GM21723 (cell line): ENCODE data around the gene GAK.
"Not testable (repeated sequence)": the region's sequence is repeated elsewhere in the genome, so short reads cannot be mapped to it uniquely, and the experiment has no call there.

ENCODE experiments used
- ATAC-seq: cut with Tn5 transposase; IDR thresholded peaks from one replicate; pipeline ENCODE4 v1.9.1; 2021; ENCODE audit warnings: mild to moderate bottlenecking, moderate library complexity; ENCODE audit not compliant: unreplicated experiment

The GAK gene

DNA sequence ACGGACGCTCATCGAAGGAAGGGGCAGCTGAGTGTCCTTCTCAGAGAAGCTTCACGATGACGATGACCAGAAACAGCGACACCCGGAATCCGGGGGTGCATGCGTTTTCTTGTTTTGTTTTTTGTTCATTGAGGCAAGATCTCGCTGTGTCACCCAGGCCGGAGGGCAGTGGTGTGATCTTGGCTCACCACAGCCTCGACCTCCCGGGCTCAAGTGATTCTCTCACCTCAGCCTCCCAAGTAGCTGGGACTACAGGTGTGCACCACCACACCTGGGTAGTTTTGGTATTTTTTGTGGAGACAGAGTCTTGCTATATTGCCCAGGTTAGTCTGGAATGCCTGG lies 21.4 kb upstream of the GAK start:
- no peak for ATAC-seq

DNA sequence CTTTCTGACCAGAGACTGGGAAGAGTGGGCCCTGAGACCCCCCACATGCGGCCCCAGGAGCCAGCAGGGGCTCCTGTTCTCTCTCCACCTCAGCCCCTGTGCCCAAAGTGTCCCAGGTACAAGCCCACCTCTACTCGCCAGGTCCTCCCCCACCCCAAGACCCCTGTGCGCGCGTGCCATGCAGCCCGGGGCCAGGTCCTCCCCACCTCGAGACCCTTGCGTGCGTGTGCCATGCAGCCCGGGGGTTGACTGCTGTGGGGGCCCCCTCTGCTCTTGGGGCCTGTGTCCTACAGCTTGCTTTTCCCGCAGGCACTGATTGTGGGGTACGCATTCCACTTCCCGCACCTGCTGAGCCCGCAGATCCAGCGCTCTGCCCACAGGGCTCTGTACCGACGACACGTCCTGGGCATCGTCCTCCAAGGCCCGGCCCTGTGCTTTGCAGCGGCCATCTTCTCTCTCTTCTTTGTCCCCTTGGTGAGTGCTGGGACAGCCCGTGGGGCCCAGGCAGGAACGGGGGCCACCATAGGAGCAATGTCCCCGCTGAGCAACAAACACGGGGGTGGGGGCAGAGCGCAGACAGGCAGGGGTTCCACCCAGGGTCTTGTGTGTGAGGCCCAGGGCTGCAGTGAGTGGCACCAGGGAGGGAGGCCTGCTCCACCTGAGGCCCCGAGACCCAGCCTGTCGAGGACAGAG lies 20.9 kb upstream of the GAK start:
- no peak for ATAC-seq

DNA sequence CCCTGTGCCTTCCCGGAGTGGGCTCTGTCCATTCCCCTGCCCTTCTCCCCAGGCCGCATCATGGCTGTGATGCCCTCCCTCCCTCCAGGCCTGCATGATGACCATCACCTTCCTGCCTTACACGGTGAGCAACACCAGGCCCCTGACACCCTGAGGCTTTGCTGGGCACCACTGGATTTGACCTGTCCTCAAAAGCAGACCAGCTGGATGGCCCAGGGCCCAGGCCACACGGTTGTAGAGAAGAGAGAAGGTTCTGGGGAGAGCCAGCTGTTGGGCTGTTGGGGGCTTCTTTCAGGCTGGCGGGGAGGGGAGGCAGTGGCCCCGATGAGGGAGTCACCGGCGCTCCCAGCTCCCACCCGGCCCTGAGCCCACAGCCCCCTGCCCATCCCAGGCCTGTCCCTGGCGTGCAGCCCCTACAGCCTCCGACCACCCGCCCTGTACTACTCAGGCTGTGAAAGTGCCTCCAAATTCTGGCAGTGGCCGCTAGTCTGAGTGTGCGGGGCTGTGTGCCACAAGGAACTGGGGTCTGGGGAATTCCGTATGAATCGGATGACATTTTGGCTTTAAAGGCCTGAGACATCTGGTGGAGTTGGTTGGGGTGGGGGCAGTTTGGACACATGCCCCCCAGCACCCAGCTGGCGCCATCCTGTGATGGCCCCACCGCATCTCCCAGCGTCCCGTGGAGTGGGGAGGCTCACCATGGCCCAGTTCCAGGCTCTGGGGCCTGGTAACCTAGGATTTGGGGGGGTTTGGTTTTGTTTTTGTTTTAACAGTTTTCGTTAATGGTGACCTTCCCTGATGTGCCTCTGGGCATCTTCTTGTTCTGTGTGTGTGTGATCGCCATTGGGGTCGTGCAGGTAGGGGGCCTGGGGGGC lies 19.7 kb upstream of the GAK start:
- ATAC-seq: no peak

DNA sequence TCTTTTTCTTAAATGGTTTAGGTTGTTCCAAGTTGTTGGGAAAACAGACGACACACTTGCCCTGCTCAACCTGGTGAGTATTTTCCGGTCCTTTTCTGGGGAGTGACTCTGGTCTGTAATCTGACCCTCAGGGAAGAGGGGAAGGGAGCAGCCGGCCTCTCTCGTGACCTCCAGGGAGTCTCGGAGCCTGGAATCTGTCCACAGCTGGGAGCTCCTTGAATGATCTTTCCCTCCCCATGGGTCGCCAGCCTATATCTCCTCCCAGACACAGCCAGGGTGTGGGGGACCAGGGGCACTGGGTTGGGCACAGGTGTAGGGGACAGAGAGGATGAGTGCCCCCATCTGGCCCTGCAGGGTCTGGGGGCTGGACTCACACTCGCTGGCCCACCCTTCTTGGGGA lies 19.1 kb upstream of the GAK start:
- no peak for ATAC-seq

DNA sequence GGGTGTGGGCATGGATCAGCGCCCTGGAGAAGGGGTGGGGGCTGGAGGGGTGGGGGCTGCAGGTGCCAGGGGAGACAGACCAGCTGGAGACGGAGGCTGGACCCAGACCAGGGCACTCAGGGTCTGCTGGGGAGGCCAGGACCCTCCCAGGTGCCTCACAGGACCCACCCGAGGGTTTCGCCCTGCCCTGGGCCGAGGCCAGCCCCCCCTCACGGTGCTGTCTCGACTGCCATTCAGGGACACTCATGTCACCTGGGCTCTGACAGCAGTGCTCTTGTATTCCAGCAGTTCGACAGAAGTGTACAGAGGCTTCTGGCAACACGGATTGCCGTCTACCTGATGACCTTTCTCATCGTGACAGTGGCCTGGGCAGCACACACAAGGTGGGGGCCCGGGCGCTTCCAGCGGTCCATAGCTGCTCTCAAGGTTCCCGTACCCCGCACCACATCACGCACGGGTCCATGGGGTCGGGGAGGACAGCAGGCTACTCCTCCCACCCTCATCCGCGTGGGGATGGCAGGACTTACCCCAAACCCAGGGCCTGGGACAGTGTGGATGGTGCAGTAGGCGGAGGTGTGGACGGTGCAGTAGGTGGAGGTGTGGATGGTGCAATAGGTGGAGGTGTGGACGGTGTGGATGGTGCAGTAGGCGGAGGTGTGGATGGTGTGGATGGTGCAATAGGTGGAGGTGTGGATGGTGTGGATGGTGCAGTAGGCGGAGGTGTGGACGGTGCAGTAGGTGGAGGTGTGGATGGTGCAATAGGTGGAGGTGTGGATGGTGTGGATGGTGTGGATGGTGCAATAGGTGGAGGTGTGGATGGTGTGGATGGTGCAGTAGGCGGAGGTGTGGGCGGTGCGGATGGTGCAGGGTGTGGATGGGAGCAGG lies 18.3 kb upstream of the GAK start:
- no peak for ATAC-seq

DNA sequence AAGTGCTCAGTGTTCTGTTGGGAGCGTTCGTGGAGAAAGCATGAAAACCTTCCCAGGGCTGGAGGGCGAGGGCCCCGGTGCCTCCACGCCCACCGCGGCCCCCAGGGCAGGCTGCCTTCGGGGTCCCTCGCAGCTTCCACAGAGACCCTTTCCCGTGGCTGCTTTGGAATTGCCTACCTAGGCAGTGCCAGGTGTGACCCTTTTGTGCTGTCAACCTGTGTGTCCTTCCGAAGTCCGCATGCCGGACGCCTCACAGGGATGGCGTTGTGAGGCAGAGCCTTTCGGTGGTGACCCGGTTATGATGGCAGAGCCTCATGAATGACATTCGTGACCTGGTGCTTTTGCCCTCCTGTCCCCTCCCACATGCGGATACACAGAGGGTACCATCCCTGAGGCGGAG lies 17.5 kb upstream of the GAK start:
- ATAC-seq: no peak

DNA sequence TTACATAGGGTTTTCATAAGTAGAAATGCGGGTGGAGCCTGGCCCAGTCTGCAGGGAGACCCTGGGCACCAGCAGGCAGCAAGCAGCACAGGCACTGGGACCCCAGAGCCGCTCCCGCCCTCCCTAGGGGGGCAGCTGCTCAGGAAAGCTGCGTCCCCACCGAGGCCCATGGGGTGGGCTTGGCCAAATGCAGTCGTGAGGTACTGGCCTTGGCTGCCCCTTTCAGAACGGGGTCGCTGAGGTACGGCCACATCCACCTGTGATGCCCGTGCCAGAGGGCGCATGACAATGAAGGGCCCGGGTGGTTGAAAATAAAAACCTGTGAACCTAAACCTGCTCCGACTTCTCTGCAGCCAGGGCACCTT lies 16.8 kb upstream of the GAK start:
- no peak for ATAC-seq

DNA sequence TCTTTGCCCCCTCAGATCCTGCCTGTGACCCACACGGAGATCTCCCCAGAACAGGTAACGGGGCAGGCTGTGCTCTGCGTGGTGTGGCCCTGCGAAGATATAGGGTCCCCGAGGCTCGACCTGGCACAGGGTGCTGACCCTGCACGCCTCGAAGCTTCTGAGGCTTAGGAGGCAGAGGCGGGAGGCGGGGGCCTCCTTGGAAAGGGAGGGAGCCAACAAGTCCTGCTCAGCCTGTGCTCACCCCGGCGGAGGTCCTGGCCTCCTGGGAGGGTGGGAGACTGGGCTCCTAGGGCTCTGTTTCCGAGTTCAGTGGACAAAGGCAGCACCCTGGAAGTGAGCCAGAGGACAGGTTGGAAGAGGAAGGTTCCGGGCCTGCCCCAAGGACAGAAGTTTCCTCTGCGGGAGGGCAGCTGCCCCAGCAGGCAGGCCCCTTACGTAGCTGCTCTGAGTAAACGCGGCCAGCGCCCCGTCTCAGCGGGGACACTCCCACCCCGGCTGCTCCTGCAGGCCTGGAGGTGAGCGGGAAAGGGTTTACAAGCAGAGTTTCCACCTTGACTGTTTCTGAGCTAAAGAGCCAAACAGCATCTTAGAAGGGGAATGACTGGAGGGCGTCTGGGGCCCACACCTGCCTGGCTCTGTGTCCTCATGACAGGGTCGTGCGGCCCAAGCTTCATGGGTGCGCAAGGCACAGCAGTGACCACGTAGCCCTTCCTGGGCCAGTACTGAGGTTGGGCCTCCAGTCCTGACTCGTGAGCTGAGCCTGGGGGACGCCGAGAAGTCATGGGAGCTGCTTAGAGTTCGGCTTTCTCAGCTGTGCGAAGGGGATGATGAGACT lies 16.2 kb upstream of the GAK start:
- ATAC-seq: no peak

DNA sequence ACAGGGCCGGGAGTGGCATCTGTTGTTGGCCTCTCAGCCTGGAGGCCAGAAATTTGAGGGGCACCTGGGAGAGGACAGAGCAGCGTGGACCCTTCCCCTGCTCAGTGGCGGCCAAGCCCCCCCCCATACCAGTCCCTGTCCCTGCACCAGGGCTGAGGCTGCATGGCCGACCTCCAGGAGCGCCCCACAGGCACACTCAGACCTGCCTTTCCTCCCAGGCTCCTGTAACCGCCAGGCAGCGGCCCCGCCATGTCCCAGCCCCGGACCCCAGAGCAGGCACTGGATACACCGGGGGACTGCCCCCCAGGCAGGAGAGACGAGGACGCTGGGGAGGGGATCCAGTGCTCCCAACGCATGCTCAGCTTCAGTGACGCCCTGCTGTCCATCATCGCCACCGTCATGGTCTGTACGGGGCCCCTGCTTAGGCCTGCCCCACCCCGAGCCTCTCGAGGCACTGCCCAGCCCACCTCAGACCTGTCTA lies 15.4 kb upstream of the GAK start:
- ATAC-seq: no peak

DNA sequence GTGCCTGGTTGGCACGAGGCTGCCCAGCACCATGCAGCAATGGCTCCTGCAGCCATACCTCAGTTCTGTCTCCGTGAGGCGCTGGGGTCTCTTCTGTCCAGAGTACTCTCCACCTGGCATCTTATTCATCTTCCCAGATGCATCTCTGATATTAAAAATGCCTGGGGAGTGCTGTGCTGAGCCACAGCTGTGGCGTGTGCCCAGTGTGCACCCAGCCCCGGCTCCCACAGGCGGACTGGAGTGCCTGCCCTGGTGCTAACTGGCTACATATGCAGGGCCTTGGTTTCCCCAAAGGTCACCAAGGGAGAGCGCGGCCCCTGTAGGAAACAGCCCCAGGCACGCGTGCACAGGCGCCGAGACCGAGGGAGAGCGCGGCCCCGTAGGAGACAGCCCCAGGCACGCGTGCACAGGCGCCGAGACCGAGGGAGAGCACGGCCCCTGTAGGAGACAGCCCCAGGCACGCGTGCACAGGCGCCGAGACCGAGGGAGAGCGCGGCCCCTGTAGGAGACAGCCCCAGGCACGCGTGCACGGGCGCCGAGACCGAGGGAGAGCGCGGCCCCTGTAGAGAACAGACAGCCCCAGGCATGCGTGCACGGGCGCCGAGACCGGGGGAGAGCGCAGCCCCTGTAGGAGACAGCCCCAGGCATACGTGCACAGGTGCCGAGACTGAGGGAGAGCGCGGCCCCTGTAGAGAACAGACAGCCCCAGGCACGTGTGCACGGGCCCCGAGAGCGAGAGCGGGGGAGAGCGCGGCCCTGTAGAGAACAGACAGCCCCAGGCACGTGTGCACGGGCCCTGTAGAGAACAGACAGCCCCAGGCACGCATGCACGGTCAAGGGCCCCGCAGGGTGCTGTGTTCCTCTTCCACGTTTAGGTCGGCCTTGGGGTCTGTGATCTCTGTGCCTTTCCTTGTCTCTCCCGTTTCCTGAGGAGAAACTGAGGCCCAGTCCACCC lies 14.7 kb upstream of the GAK start:
- no peak for ATAC-seq

DNA sequence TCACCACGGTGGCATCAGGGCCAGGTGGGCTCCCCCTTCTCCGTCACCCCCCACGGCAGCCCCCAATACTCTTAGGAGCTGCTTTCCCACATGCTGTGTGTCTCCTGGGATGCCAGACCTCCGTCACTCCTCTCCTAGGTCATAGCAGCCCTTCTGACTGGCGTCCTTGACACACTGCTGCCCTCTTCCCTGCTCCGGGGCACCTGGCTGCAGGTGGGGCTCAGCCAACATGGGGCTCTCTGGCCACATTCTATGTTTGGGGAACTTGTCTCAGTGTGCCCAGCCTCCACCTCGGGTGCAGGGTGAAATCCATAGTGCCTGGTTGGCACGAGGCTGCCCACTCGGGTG lies 14.0 kb upstream of the GAK start:
- no peak for ATAC-seq

DNA sequence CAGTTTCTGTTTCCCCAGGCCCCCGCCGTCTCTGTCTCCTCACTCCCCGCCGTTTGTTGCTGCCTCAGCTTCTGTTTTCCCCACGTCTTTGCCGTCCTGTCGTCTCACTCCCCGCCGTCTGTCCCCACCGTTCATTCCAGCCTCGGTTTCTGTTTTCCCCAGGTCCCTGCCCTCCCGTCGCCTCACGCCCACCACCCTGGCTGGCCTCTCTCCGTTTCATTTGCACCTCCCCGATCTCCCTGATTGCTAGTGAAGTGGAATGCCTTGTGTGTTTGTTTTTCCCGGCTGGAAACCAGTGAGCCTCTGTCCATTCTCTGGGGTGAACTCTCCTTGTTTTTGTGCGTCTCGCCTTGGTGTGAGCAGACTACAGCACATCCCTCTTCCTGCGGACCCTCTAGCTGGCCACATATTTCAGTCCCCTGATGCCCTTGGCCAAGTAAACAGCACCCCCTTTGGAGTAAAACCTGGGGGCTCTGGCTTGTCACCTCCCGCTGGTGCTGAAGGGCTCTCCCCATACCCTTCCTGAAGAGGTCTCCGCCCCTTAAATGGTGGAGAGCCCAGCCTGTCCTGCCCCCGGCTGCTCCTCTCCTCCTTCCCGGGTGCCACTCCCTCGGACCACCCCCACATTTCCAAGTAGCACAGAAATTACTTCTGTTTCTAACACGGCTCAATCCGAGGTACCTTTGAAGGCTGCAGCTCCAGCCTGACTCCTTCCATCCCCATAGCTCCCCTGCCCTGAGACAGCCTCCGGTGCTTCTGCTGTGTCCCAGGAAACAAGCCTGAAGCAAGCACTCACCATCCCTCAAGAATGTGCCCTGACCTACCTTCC lies 13.4 kb upstream of the GAK start:
- ATAC-seq: no peak

DNA sequence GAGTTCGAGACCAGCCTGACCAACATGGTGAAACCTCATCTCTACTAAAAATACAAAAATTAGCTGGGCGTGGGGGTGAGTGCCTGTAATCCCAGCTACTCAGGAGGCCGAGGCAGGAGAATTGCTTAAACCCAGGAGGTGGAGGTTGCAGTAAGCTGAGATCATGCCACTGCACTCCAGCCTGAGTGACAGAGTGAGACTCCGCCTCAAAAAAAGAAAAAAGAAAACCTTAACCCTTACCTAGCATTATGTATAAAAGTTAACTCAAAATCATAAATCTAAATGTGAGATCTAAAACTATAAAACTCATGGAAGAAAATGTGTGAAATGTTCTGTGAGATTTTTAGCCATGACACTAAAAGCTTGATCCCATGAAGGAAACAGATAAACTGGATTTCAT lies 7.4 kb upstream of the GAK start:
- not testable (repeated sequence) for ATAC-seq

DNA sequence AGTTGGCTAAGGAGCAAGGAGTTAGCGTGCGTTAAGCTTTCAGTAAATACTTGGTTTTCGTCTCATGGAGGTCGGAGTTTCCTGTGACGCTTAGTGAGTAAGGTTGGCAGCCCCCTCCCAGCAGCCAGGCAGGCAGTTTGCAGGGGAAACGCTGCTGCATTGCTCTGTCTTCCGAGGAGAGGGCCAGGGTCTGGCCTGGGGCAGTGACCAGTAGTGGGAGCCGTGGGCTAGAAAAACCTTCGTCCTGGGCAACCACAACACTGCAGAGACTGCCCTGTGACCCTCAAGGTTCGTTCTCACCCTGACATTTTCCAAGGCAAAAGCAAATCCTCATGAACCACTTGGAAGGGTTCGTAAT lies 576 bp upstream of the GAK start:
- peak; percentile 6 for ATAC-seq

DNA sequence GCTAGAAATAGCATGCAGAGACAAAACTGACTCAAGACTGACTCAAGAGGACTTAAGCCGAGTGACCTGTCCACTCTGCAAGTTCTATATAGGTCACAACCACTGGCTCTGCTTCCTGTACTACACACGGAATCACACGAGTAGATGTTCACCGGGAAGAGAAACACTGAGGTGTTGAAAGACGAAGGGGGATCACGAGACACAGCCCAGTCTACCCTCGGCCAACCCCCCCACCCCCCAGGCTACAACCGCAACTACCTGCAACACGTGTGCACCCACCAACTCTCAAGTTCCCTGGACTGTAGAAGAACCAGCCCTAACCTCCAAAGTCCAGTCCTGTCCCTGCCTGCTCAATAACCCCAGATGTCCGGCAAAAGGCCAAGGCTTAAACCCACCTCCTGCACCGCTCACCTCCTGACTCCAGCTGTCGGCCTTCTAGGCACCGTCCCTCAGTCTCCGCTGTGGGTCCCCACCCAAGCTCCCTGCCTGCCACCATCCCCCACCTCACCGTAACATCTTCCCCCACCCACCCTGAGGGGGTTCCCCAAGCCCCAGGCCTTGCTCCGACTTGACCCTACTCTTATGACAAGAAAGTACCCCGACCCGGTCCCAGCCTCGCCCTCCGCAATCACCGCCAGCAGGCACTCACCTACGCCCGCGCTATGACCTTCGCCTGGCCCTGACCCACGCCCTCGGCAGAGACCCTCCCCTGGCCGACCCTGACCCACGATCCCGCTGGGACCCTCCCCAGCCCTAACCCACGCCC lies 739 bp downstream of the GAK start:
- ATAC-seq: peak; percentile 6

DNA sequence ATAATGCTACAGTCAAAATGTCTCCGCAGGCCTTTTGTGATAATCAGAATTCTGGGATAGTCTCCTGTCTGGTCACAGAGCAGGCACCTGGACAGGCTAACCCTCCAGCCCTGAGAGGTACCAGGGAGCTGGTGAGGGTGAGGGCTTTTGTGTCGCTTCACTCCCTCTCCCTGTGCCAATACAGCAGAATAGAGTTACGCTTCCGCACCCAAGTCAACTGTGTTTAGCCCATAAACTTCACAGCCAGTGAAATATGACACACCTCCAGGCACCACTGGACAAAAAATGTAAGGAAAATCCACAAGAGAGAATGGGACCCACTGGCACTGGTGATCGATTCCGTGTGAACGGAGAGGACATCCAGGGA lies 1.3 kb downstream of the GAK start:
- no peak for ATAC-seq

DNA sequence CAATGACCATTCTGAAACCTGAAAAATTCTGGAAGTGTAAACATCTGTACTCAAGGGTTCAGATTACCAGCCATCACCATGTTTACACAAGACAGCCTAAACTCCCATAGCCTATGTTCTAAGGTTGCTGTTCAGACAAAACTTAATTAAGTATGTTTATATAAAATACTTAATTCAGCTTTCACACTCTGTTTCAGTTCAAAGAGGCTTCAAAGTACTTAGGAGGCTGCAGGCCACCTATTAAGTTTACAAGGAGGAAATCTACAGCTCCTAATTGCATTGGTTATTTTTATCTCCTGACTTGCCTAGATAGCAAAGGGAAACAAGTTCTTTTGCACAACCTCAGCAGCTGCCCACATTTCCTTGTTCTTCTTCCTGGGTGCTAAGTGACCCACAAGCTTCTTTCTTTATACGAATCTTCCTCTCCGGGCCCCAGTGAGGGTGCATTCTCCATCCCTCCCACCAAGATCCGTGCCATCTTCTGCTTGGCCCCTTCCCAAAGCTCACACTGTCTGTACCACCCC lies 2.0 kb downstream of the GAK start:
- no peak for ATAC-seq
